ENCODE data around the gene PFN1.
"Not testable (repeated sequence)": the region's sequence is repeated elsewhere in the genome, so short reads cannot be mapped to it uniquely, and the experiment has no call there.

The PFN1 gene

DNA sequence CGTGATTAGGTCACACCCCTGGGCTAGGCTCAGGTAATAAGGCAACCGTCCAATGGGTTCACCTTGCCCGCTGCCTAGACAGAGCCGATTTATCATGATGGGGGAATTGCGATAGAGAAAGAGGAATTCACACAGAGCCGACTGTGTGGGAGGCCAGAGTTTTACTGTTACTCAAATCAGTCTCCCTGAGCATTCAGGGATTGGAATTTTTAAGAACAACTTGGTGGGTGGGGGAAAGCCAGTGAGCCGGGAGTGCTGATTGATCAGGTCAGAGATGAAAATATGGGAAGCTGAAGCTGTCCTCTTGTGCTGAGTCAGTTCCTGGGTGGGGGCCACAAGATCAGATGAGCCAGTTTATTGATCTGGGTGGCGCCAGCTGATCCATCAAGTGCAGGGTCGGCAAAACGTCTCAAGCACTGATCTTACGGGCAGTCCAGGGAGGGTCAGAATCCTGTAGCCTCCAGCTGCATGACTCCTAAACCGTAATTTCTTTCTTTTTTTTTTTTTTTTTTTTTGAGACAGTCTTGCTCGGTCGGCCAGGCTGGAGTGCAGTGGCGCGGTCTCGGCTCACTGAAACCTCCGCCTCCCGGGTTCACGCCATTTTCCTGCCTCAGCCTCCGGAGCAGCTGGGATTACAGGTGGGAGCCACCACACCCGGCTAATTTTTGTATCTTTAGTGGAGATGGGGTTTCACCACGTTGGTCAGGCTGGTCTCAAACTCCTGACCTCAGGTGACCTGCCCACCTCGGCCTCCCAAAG lies 21.6 kb downstream of the PFN1 start:
- DNase-seq = not testable (repeated sequence)

DNA sequence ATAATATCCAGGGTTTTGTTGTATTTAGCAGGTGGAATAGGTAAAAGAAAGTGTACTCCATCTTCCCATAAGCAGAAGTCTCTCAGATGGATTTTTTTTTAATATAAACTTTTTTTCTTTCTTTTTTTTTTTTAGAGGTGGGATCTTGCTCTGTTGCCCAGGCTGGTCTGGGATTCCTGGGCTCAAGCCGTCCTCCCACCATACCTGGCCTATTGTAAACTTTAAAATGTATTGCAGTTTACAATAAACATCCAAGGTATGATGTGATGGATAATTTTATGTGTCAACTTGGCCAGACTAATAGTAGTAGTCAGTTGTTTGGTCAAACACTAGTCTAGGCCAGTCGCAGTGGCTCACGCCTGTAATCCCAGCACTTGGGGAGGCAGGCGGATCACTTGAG lies 27.0 kb downstream of the PFN1 start:
- DNase-seq = no peak

DNA sequence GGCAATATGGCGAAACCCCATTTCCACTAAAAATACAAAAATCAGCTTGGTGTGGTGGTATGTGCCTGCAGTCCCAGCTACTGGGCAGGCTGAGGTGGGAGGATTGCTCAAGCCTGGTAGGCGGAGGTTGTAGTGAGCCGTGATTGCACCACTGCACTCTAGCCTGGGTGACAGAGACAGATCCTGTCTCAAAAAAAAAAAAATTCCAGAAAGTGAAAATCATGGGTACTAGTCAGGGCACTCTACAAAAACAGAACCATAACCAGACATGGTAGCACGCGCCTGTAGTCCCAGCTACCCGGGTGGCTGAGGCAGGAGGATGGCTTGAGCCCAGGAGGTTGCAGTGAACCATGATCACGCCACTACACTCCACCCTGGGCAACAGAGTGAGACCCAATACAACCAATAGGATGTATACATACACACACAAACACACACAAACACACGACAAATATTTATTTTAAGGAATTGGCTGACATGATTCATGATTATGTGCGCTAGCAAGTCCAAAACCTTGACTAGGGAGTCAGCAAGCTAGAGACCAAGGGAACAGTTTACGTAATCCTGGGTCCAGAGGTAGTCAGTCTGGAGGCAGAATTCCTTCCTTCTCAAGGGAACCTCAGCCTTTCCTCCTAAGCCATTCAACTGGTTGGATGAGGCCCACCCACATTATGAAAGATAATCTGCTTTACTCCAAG lies 27.8 kb downstream of the PFN1 start:
- DNase-seq = no peak

DNA sequence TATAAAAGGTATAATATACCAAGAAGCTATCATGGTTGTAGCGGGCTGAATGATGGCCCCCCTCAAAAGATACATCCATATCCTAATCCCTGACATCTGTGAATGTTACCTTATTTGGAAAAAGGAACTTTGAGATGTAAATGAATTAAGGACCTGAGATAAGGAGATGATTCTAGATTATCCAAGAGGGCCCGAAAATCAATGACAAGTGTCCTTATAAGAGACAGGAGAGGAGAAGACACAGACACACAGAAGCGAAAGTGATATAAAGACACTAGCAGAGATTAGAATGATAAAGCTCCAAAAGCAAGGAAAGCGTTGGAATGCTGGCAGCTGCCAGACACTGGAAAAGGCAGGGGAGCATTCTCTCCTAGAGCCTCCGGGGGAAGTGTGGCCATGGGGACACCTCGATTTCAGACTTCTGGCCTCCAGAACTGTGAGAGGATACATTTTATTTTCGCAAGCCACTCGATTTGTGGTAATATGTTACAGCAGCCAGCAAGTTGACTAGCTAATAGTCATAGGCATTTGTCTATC lies 28.8 kb downstream of the PFN1 start:
- no peak for DNase-seq

DNA sequence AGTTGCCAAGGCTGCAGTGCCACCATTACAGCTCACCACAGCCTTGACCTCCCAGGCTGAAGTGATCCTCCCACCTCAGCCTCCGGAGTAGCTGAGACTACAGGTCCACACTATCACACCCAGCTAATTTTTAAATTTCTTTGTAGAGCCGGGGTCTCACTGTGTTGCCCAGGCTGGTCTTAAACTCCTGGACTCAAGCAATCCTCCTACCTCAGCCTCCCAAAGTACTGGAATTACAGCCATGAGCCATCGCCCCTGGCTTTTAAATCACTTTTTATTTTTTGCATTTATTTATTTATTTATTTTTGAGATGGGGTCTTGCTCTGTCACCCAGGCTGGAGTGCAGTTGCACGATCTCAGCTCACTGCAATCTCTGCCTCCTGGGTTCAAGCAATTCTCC lies 33.8 kb downstream of the PFN1 start:
- DNase-seq = not testable (repeated sequence)

DNA sequence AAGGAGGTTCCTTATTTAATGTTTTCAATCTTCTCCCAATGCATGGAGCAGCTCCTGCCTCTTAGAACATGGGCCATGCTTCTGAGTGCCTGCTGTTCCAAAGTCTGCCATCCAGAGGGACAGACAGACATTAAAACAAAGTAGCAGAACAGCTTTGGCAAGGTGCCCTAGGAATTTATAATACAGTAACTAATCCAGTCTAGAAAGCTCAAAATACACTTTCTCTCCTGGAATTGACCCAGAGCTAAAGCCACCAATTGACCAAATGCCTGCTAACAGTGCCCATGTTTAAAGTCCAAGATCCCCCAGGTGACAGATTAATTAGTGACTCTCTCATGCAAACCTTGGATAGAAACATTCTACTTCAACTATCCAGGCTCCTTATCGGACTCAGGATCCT lies 34.3 kb downstream of the PFN1 start:
- no peak for DNase-seq

DNA sequence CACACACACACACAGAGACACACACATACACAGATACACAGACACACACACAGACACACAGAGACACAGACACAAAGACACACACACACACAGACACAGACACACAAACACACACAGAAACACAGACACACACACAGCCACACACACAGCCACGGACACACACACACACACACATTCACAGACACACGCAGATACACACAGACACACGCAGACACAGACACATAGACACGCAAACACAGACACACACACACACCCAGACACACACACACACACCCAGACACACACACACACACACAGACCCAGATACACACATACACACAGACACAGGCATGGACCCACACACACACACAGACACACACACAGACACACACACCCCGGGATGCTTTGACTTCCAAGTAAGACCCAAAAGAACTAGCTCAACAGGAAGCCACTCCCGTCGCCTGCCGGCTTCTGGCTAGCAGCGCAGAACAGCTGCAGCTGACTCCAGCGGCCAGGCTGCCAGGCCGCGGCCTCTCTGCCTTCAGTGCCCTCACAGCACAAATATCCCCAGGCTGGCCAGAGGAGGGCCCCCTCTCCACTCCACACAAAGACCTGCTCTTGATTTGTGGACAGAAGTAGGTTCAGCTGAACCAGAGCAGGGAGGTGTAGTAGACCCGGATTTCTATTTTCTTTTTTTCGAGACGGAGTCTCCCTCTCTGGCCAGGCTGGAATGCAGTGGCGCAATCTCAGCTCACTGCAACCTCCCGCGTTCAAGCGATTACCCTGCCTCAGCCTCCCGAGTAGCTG lies 39.4 kb downstream of the PFN1 start:
- peak in 46 of 51 donors; percentile 21 to 89 (median 75) for DNase-seq

DNA sequence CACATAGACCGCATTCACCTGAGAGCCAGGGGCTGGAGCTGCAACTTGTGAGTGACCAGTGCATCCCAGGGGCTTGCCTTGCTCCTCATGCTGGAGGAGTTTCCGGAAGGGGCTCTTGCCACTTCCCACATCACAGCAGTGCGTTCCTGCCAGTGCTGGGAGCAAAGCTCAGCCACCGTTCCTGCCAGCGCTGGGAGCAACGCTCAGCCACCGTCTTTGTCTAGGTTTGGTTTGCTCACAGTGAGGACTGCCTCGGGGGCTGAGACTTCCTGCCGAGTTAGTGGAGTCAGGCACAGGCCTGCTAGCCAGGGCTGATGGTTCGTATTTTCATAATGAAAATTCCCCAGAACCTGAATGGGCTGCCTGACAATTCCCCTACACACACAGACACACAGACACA lies 40.0 kb downstream of the PFN1 start:
- DNase-seq = peak in 1 of 51 donors; percentile 8

DNA sequence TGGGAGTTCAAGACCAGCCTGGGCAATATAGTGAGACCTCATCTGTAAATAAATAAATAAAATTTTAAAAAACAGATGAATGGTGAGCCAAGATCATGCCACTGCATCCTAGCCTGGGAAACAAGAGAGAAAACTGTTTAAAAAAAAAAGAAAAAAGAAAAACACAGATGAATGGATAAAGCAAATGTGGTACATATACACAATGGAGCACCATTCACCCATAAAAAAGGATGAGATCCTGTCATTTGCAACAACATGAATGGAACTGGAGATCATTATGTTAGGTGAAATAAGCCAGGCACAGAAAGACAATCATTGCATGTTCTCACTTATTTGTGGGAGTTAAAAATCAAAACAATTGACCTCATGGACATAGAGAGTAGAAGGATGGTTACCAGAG lies 41.7 kb downstream of the PFN1 start:
- not testable (repeated sequence) for DNase-seq

DNA sequence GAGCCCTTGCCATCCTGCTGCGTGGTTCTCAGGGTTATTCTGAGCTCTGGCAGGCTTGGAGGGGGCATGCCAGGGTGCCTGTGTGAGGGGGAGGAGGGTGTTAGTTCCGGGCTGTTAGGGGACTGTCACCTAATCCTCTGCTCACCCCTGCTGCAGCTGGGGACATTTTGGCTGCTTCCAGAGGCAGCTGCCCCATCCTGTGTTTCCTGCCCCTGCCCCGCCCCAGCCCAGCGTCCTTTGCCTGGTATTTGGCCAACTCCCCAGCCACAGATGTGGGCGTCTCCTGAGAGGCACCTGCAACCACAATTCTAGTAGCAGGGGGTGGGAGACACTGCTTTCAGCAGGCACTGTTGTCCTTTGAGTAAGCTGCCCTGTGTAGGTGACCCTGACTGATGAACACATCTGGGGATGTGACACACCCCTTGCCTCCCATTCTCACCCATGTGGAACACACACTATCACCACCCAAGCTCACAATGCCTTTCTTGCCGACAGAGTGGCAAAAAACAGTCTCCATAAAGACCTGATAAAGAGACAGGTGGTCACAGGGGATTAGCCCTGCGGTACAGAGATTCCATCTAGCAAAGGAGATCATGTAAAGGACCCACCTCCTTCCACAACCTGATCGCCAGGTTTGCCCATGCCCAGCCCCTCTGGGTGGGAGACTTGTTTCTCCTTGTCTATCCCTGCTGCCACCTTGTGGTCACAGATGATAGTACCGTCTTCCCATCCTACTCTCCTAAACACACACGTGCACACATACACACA lies 45.1 kb downstream of the PFN1 start, which contains the start of gene CHRNE:
CHRNE (minus strand) TSS at position 48 of the 768 bp plus-strand sequence; CDS start at position 13, 35 bp downstream.
- peak in 41 of 51 donors; percentile 8 to 82 (median 55) for DNase-seq

DNA sequence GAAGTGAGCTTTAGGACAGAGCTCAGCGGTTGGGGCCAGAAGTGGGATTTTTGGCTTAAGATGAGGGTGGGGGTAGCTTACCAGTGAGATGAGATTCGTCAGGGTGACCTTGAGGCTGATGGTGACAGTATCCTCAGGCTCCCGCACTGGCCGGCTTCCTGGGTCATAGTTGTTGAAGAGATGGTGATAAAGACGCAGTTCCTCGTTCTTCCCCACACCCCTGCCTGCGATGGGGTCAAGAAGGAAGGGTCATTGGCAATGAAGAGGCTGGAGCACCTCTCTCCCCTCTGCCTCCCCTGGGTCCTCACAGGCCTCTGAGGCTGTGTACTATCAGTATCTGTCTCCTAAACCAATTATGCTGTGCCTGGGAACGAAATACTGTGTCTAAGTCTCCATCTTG lies 45.8 kb downstream of the PFN1 start:
- DNase-seq = no peak

DNA sequence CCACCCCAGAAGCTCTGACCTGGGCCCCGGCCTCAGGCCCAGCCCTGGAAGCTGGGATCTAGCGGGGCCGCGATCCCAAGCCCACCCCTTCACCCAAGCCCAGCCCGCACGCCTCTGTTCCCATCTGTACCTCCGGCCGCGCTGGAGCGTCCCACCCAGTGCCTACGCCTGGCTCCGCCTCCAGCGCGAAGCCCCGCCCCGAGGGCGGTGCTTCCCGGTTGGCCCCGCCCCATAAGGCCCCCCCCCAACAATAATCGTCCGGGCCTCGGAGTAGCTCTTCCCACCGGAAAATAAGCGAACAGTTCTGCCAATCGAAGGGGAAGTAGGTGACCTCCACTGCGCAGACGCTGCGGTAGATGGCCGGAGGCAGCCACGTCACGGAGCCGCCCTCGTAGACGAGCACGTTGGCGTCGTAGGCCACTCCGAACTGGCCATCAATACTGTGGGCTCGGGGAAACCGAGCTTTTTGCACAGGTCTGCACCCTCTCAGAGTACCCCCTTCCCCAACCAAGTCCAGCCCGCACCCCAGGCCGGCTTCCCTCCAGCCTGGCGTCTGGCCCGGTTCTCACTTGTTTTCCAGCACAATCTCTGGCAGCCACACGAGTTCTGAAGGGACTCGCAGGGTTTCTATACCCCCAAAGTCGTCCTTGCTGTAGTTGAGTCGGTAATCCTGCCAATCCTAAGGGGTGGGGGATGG lies 46.5 kb downstream of the PFN1 start:
- DNase-seq = peak in 30 of 51 donors; percentile 11 to 84 (median 40)

DNA sequence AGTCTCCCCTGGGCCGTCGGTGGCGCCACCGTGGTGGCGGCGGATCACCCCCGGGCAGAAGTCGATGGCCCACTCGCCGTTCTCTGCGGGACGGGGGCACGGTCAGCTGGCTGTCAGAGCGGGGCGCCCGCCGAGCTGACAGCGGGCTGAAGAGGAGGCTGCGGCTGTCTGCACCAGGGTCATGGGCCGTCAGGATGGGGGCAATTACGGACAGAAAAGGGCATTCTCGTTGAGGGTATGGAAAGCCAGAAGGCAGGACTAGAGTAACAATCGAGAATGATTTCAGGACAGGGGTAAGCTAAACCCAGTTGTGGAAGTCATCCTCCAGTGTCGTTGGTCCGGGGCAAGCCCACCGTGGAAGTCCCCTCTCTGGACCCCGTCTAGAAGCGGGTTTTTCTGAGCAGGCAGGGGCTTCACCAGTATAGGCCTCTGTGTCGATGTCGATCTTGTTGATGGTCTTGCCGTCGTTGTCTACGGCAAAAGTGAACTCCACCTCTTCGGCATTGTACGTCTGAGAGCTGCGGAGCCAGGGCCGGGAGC lies 47.2 kb downstream of the PFN1 start:
- DNase-seq = no peak

DNA sequence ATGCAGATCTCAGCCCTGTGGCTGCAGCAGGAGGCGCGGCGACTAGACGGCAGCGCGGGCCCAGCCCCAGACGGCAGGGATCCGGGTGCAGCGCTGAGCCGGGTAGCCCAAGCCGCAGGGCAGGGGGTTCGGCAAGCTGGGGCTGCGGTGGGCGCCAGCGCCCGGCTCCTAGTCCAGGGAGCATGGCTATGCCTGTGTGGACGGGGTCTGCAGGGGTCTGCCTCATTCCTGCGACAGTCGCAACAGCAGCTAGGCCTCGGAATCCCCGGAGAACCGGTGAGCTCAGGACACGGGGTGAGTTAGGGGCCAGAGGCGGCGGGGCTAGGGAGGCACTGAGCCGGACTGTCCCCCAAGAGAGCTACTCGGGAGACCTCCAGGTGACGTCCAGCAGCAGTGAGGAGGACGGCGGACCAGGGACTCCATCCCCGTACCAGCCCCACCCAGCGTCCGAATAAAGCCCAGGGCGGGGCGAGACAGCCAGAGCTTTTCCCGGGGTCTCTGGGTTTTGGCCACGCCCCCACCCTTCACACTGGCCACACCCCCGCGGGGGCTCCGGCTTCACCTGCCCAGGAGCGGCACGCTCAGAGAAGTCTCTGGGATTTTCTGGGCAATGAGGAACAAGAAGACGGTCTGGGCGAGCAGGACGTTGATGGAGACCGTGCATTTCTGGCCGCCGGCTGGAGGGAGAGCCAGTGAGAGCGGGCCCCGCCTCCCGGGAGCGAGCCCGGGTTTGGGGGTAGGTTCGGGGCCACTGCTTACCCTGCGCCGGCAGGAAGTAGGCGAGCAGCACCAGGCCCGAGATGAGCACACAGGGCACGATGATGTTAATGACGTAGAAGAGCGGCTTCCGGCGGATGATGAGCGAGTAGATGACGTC lies 47.9 kb downstream of the PFN1 start:
- peak in 3 of 51 donors; percentile 11 to 27 (median 23) for DNase-seq

DNA sequence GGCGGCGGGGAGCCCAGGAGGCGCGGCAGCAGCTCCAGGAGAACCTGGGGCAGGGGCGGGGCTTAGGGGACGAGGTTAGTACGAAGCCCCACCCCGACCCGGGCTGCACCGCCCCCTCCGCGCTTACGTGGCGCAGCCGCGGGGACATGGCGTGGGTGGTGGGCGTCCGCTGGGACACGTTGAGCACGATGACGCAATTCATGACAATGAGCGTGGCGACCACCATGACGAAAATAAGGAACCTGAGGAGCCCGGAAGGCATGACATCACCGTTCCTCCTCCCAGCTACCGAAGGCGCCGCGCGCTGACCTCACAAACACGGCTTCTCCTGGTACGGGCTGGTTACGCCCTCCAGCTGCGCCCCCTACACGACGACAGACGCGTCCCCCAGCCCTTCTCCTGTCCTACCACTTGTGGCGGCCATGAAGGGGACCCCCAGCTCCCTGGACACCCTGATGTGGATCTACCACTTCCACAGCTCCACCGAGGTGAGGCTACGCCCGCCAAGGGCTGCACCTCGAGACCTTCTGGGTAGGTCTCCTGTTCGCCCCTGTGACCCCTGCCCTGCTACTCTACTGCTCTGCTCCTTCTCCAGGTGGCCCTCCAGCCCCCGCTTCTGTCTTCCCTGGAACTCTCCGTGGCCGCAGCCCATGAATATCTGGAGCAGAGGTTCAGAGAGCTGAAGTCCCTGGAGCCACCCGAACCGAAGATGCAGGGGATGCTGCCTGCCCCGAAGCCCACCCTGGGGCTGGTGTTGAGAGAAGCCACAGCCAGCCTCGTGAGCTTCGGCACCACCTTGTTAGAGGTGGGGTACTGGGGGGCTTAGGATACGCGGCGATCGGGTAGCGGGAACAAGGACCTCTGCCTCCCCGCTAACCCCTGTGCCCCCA lies 48.7 kb downstream of the PFN1 start, which contains the start of gene C17orf107:
C17orf107 (plus strand) TSS at position 196 of the 890 bp plus-strand sequence; CDS start at position 423, 227 bp downstream.
- peak in 26 of 51 donors; percentile 6 to 80 (median 44) for DNase-seq

DNA sequence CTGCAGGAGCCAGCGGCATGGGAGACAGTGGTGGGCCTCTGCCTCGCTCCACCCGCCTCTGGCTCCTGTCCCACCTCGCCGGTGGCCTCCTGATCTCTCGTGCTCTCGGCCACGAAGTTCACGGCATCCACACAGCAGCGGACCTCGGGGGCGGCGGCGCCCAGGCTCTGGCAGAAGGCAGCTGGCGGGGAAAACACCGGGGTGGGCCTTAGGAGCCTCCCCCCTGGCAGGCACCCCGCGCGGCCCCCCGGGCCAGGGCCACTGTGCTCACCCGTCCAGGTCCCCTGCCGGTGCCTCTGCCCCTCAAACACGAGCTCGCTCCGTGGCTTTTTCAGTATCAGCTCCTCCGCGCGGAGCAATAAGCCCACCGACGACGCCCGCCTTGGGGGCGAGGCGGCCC lies 49.4 kb downstream of the PFN1 start:
- DNase-seq = no peak

DNA sequence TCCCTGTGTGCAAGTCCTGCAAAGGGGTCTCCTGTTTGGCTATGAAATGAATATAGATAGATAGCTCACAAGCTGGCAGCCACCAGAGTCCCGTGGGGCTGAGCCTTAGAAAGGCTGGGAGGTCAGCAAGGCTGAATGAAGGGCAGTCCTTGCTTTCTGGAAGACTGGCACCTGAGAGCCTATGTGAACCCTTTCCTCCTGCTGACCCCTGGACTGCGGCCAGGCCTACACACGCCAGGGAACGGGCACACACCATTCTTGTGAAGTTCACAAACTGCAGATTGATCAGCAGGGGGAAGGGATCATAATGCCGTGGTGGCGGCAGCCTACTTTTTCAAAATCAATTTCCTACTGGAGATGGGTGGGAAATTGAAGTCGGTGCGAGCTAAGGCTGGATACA lies 50.0 kb downstream of the PFN1 start:
- no peak for DNase-seq

DNA sequence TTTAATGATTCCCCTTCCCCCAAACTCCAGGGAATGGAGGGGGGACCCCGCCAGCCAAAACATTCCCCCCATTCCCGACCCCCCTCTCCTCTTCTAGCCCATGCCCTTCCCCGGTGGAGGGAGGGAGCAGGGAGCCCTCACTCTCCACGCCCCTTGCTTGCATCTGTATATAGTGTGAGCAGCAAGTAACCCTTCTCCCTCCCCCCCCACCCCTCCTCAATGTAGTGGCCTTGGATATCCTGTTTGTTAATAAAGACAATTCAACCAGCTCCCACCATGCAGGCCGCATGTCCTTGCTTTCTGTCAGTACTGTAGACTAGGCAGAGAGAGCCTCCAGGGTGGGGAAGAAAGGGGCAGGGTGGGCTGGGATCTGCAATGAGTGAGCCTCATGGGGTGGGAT lies 50.5 kb downstream of the PFN1 start:
- no peak for DNase-seq
